ACHN (cell line): ENCODE results near the gene OR5K2.

Experiments
- DNase-seq: peaks from one replicate; pipeline ENCODE4 v3.0.0-alpha.2; 2015
- in situ Hi-C: cut with HindIII; loops from 2 replicates; pipeline ENCODE4 v1.10.0; 2017; ENCODE audit warnings: low sequenced_read_pairs, low pct_ligation_motif_present, low pct_unique_long_range_greater_than_20kb

OR5K2 gene

DNA sequence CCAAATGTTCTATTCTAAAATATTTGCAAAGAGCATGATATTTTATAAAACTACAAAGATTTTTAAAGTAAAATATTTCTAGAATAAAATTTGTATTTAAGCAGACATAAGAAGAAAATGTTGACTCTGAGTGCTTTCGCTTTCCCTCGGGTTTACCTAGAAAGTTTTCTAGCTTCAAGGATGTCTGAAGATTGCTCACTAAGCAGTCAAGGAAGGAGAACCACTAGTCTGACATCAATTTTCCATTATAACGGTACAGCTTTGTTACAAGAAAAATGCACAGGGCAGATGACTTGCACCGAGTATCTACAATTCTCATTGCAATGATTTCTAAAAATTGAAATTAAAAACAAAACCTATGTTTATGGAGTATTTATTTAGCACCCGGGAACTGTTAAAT lies 48.5 kb downstream of the OR5K2 start:
- no peak for DNase-seq
- in situ Hi-C loops = no loop called here
